Memory B cell (primary cell): ENCODE data around the gene TRAT1.

Experiments
- ATAC-seq: fragments of 150-1000 bp; cut with Tn5 transposase; 2 replicates; pipeline ENCODE4 v1.10.0; 2021; ENCODE audit warnings: low read depth, mild to moderate bottlenecking, moderate library complexity
- DNase-seq, 2 donors: peaks; one replicate each; pipeline ENCODE4 v3.0.0; 2022; ENCODE audit warnings: low spot score in 2 of 2
- H3K27ac Mint-ChIP-seq: one replicate; pipeline ENCODE4 v1.8.0; 2022; ENCODE audit warnings: mild to moderate bottlenecking, moderate library complexity, mixed read lengths
- H3K27me3 Mint-ChIP-seq: one replicate; pipeline ENCODE4 v1.8.0; 2022; ENCODE audit warnings: mixed read lengths
- H3K36me3 Mint-ChIP-seq: one replicate; pipeline ENCODE4 v1.8.0; 2022; ENCODE audit warnings: mild to moderate bottlenecking, mixed read lengths
- H3K4me1 Mint-ChIP-seq: one replicate; pipeline ENCODE4 v1.8.0; 2022; ENCODE audit warnings: mixed read lengths
- H3K4me3 Mint-ChIP-seq: one replicate; pipeline ENCODE4 v1.8.0; 2022; ENCODE audit warnings: mild to moderate bottlenecking, moderate library complexity, mixed read lengths
- H3K9me3 Mint-ChIP-seq: one replicate; pipeline ENCODE4 v1.8.0; 2022; ENCODE audit warnings: mixed read lengths

TRAT1 gene

GRCh38 chr3:108883373-108883772, 60.8 kb downstream of the TRAT1 start:
- ATAC-seq (no peak), DNase-seq (no peak)
- Mint-ChIP-seq H3K27ac (no peak overlapping the region), H3K9me3 (no peaks in the 10 kb centered on the region), H3K4me3 (no peak overlapping the region), H3K27me3 (peaks cover 3% of the 10 kb centered on the region), H3K4me1 (peaks cover 3% of the 10 kb centered on the region), H3K36me3 (no peaks in the 10 kb centered on the region)

GRCh38 chr3:108887121-108887520, 64.5 kb downstream of the TRAT1 start:
- H3K36me3 Mint-ChIP-seq = no peaks in the 10 kb centered on the region
- no peaks in the 10 kb centered on the region for H3K27me3 Mint-ChIP-seq
- no peak overlapping the region for H3K4me3 Mint-ChIP-seq
- ATAC-seq (no peak), DNase-seq (no peak)
- H3K27ac Mint-ChIP-seq = no peak overlapping the region
- no peaks in the 10 kb centered on the region for H3K9me3 Mint-ChIP-seq
- peaks cover 3% of the 10 kb centered on the region for H3K4me1 Mint-ChIP-seq

- H3K4me3 Mint-ChIP-seq = no peak overlapping the region
- peaks cover 3% of the 10 kb centered on the region for H3K4me1 Mint-ChIP-seq
- H3K36me3 Mint-ChIP-seq = no peaks in the 10 kb centered on the region
- DNase-seq (no peak), ATAC-seq (no peak)
- no peak overlapping the region for H3K27ac Mint-ChIP-seq
- no peaks in the 10 kb centered on the region for H3K27me3 Mint-ChIP-seq
- no peaks in the 10 kb centered on the region for H3K9me3 Mint-ChIP-seq
Observed at GRCh38 chr3:108887777-108888176, 65.2 kb downstream of the TRAT1 start.

GRCh38 chr3:108891833-108892232, 69.2 kb downstream of the TRAT1 start:
- H3K9me3 Mint-ChIP-seq = peaks cover 2% of the 10 kb centered on the region
- H3K36me3 Mint-ChIP-seq = no peaks in the 10 kb centered on the region
- ATAC-seq (no peak), DNase-seq (no peak)
- no peaks in the 10 kb centered on the region for H3K4me1 Mint-ChIP-seq
- peaks cover 4% of the 10 kb centered on the region for H3K27me3 Mint-ChIP-seq
- no peak overlapping the region for H3K4me3 Mint-ChIP-seq
- no peak overlapping the region for H3K27ac Mint-ChIP-seq

GRCh38 chr3:108894981-108895380, 72.4 kb downstream of the TRAT1 start:
- H3K9me3 Mint-ChIP-seq = peaks cover 2% of the 10 kb centered on the region
- H3K4me1 Mint-ChIP-seq = no peaks in the 10 kb centered on the region
- DNase-seq = no peak

GRCh38 chr3:108897883-108898282, 75.3 kb downstream of the TRAT1 start:
- no peak for ATAC-seq

More at GRCh38 chr3:108894981-108895380, 72.4 kb downstream of the TRAT1 start:
- Mint-ChIP-seq H3K36me3 (no peaks in the 10 kb centered on the region), H3K4me3 (no peak overlapping the region), H3K27me3 (peaks cover 4% of the 10 kb centered on the region), H3K27ac (no peak overlapping the region)
- no peak for ATAC-seq

GRCh38 chr3:108899530-108899929, 76.9 kb downstream of the TRAT1 start:
- Mint-ChIP-seq H3K27ac (no peak overlapping the region), H3K9me3 (peaks cover 2% of the 10 kb centered on the region), H3K4me1 (no peaks in the 10 kb centered on the region), H3K4me3 (no peak overlapping the region), H3K27me3 (peaks cover 4% of the 10 kb centered on the region), H3K36me3 (no peaks in the 10 kb centered on the region)
- no peak for DNase-seq
- no peak for ATAC-seq

More at GRCh38 chr3:108897883-108898282, 75.3 kb downstream of the TRAT1 start:
- no peaks in the 10 kb centered on the region for H3K36me3 Mint-ChIP-seq
- peaks cover 2% of the 10 kb centered on the region for H3K9me3 Mint-ChIP-seq
- H3K4me1 Mint-ChIP-seq = no peaks in the 10 kb centered on the region
- no peak overlapping the region for H3K4me3 Mint-ChIP-seq
- DNase-seq = no peak
- H3K27me3 Mint-ChIP-seq = peaks cover 4% of the 10 kb centered on the region
- no peak overlapping the region for H3K27ac Mint-ChIP-seq
